Activated CD8-positive, alpha-beta T cell treated with anti-CD3 and anti-CD28 coated beads for 36 hours (primary cell): Measurements from ENCODE around the gene RBM38. TPM values are rescaled to one million over a fixed set of nuclear protein-coding genes. Genes with fewer than 3 reads are reported as not detected.
A peak's percentile ranks its signal among the peaks of the same experiment; 100 is the strongest.

ENCODE experiments used
- ATAC-seq: fragments of 200-7000 bp; cut with Tn5 transposase; one replicate; pipeline ENCODE4 v1.10.0; 2021; ENCODE audit warnings: mild to moderate bottlenecking, moderate library complexity
- CTCF ChIA-PET: fragments of 350-600 bp; sonication (Branson Sonifier 250); formaldehyde crosslinking; loops from one replicate; lab custom pipeline; 2021; ENCODE audit warnings: antibody characterized with exemption; lab: Charles Lee
- POLR2A ChIA-PET: fragments of 350-600 bp; sonication (Branson Sonifier 250); formaldehyde crosslinking; loops from one replicate; lab custom pipeline; 2021; ENCODE audit warnings: antibody characterized with exemption; lab: Charles Lee
- DNase-seq: peaks from one replicate; pipeline ENCODE4 v3.0.0-alpha.2; 2020
- H3K27ac Mint-ChIP-seq: one replicate; pipeline ENCODE4 v1.8.0; 2021; ENCODE audit warnings: mild to moderate bottlenecking, mixed read lengths
- H3K27me3 Mint-ChIP-seq: one replicate; pipeline ENCODE4 v1.8.0; 2021; ENCODE audit warnings: mixed read lengths
- H3K36me3 Mint-ChIP-seq: one replicate; pipeline ENCODE4 v1.8.0; 2021; ENCODE audit warnings: low read depth, mixed read lengths
- H3K4me1 Mint-ChIP-seq: one replicate; pipeline ENCODE4 v1.8.0; 2021; ENCODE audit warnings: low read depth, mixed read lengths
- H3K4me3 Mint-ChIP-seq: one replicate; pipeline ENCODE4 v1.8.0; 2021; ENCODE audit warnings: mild to moderate bottlenecking, moderate library complexity, mixed read lengths
- H3K9me3 Mint-ChIP-seq: one replicate; pipeline ENCODE4 v1.8.0; 2021; ENCODE audit warnings: mixed read lengths
- CTCF ChIP-seq: fragments of 200-600 bp; IDR thresholded peaks from one replicate; pipeline ENCODE4 v1.8.0; 2022; ENCODE audit warnings: antibody characterized with exemption, mild to moderate bottlenecking
- intact Hi-C: fragments of 100-400 bp; cut with micrococcal nuclease; formaldehyde crosslinking; loops from one replicate; pipeline ENCODE4 v1.10.0; 2022
- total RNA-seq, 2 experiments: library from RNA; stranded (reverse); gene quantifications; one replicate each; pipeline ENCODE4 v1.2.3, GENCODE V29; 2021

The RBM38 gene
- total RNA-seq, 2 experiments from 2014 or later: 114 to 116 TPM

GRCh38 chr20:57364451-57364850, 26.7 kb upstream of the RBM38 start:
- Mint-ChIP-seq H3K9me3 (no peaks in the 10 kb centered on the region), H3K27ac (no peak overlapping the region), H3K36me3 (peaks cover 34% of the 10 kb centered on the region), H3K4me3 (no peak overlapping the region), H3K27me3 (no peaks in the 10 kb centered on the region), H3K4me1 (no peaks in the 10 kb centered on the region)
- DNase-seq: no peak
- TF ChIP-seq CTCF: no peak
- CTCF ChIA-PET: interaction anchor here (1.3 kb wide), 1 partner anchor 17 kb away, joined by 3 read pairs; no protein-coding TSS in a partner anchor
- intact Hi-C loops: no loop called here
- POLR2A ChIA-PET: interaction anchor here (0.7 kb wide), 1 partner anchor 40 kb away, joined by 3 read pairs; no protein-coding TSS in a partner anchor
- no peak for ATAC-seq

GRCh38 chr20:57369596-57369995, 21.6 kb upstream of the RBM38 start:
- no peak overlapping the region for H3K4me3 Mint-ChIP-seq
- POLR2A ChIA-PET: interaction anchor here (0.9 to 1.1 kb wide), 4 partner anchors 10 to 59 kb away, joined by 3 to 5 read pairs (median 3); no protein-coding TSS in a partner anchor
- H3K27ac Mint-ChIP-seq: no peak overlapping the region
- ATAC-seq: no peak
- H3K27me3 Mint-ChIP-seq: no peaks in the 10 kb centered on the region
- intact Hi-C loops: no loop called here
- no peak for TF ChIP-seq CTCF
- H3K4me1 Mint-ChIP-seq: peaks cover 13% of the 10 kb centered on the region
- H3K36me3 Mint-ChIP-seq: peaks cover 52% of the 10 kb centered on the region
- CTCF ChIA-PET: interaction anchor here (0.7 to 2.2 kb wide), 4 partner anchors 9 to 180 kb away, joined by 3 to 9 read pairs (median 4); no protein-coding TSS in a partner anchor
- no peak for DNase-seq
- H3K9me3 Mint-ChIP-seq: no peaks in the 10 kb centered on the region

- ChIA-PET CTCF (interaction anchor here (0.7 to 2.2 kb wide), 3 partner anchors 10 to 179 kb away, joined by 3 to 9 read pairs (median 4); no protein-coding TSS in a partner anchor), POLR2A (interaction anchor here (0.9 kb wide), 2 partner anchors 10 to 19 kb away, joined by 3 read pairs; no protein-coding TSS in a partner anchor)
- TF ChIP-seq CTCF: no peak
- no peak overlapping the region for H3K27ac Mint-ChIP-seq
- peaks cover 53% of the 10 kb centered on the region for H3K36me3 Mint-ChIP-seq
- no peaks in the 10 kb centered on the region for H3K9me3 Mint-ChIP-seq
- H3K27me3 Mint-ChIP-seq: no peaks in the 10 kb centered on the region
- ATAC-seq: no peak
- intact Hi-C loops: no loop called here
- no peak overlapping the region for H3K4me3 Mint-ChIP-seq
- DNase-seq: no peak
- H3K4me1 Mint-ChIP-seq: peaks cover 14% of the 10 kb centered on the region
These were observed 20.9 kb upstream of the RBM38 start for GRCh38 chr20:57370316-57370715.

GRCh38 chr20:57371363-57371762, 19.8 kb upstream of the RBM38 start:
- ATAC-seq (no peak), DNase-seq (no peak)
- intact Hi-C loops: no loop called here
- H3K27ac Mint-ChIP-seq: peak overlapping the region; percentile 6
- peaks cover 16% of the 10 kb centered on the region for H3K4me1 Mint-ChIP-seq
- no peak for TF ChIP-seq CTCF
- CTCF ChIA-PET: interaction anchor here (1.4 kb wide), 1 partner anchor 11 kb away, joined by 6 read pairs; no protein-coding TSS in a partner anchor
- H3K9me3 Mint-ChIP-seq: no peaks in the 10 kb centered on the region
- no peak overlapping the region for H3K4me3 Mint-ChIP-seq
- H3K27me3 Mint-ChIP-seq: no peaks in the 10 kb centered on the region
- H3K36me3 Mint-ChIP-seq: peaks cover 56% of the 10 kb centered on the region
- POLR2A ChIA-PET: no interaction called here

GRCh38 chr20:57372157-57372556, 19.0 kb upstream of the RBM38 start:
- Mint-ChIP-seq H3K4me3 (no peak overlapping the region), H3K27me3 (no peaks in the 10 kb centered on the region), H3K36me3 (peaks cover 54% of the 10 kb centered on the region), H3K9me3 (no peaks in the 10 kb centered on the region), H3K4me1 (peaks cover 16% of the 10 kb centered on the region), H3K27ac (no peak overlapping the region)
- ChIA-PET CTCF (interaction anchor here (1.4 kb wide), 1 partner anchor 10 kb away, joined by 6 read pairs; no protein-coding TSS in a partner anchor), POLR2A (interaction anchor here (1.0 kb wide), 1 partner anchor 18 kb away, joined by 3 read pairs; no protein-coding TSS in a partner anchor)
- ATAC-seq (no peak), DNase-seq (no peak)
- no peak for TF ChIP-seq CTCF
- intact Hi-C loops: no loop called here
